ENCODE data around the gene ATG7. TPM values are rescaled to one million over a fixed set of nuclear protein-coding genes. Genes with fewer than 3 reads are reported as not detected.

The ATG7 gene
- polyA plus RNA-seq, 6 donors from 2014 or later = 15.5 to 36.9 (median 18.4) TPM

DNA sequence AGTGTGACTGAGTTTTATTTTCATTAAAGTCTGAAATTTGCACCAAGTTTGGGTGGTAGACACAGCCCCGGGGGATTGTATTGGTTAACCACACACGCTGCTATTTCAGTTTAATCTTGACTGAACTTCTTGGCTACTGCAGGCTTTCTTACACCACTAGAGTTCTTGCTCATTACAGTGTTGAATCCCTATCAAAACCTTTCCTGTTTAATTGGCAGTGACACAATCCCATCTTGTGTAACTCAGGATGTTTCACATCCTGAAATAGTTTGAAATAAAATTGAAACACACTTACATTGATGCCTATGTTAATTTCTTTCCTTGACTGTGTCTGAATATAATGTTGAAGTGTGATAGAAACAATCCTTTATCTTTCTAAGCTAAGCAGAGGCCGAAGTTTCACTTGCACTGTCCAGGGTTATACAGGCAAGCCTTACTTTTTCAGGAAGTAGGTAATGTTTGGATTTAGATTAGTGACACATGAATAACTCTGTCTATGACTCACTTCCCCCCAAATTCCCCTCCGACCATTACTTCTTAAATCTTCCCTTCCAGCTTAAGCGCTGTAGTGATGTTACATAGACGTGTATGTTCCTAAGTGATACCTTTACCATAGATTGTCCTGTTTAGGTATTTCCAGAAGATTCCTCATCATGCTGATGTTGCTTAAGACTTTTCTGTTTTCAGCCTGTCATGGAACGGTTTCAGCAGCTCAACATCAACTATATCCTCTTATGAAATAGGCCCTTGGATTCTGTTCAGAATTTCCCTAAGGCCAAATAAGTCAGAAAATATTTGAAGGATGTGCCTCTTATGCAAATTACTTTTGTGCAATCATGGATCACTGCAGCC lies 16.8 kb downstream of the ATG7 start:
- DNase-seq = peak; percentile 74
- Mint-ChIP-seq H3K4me3 (peak overlapping the region; percentile 65 to 85 (median 76)), H3K27ac (peak overlapping the region; percentile 93 to 99 (median 98)), H3K27me3 (no peaks in the 10 kb centered on the region), H3K36me3 (peaks cover 0 to 6% of the 10 kb centered on the region in 2 donors), H3K9me3 (peaks cover 0 to 2% (median 0%) of the 10 kb centered on the region in 7 donors), H3K4me1 (peaks cover 48 to 59% (median 54%) of the 10 kb centered on the region in 3 donors)
- ATAC-seq (ENCODE audit: low read depth in 2 of 2) = peak; percentile 94

DNA sequence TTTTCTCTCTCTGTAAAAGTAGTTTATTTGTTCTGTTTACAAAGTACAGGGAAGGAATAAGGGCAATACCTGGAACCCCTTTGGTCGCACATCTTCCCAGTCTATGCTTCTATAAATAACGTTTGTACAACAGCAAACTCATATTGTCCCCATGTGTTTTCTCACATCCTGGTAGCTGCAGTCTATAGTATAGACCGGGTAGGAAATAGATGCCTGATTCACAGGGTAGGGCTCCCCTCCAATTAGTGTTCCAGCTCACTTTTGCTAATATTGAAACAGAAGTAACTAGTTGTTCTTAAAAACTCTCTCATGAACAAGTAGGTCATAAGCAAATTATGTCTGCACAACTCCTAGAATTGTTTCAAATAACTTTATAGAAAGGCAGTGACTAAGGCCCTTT lies 17.7 kb downstream of the ATG7 start:
- Mint-ChIP-seq H3K4me1 (peaks cover 48 to 59% (median 54%) of the 10 kb centered on the region in 3 donors), H3K9me3 (peaks cover 0 to 2% (median 0%) of the 10 kb centered on the region in 7 donors), H3K36me3 (peaks cover 0 to 3% of the 10 kb centered on the region in 2 donors), H3K4me3 (peak overlapping the region in 6 of 8 donors; percentile 62 to 85 (median 76)), H3K27ac (peak overlapping the region; percentile 93 to 99 (median 98)), H3K27me3 (no peaks in the 10 kb centered on the region)
- no peak for ATAC-seq (ENCODE audit: low read depth in 2 of 2)
- no peak for DNase-seq

DNA sequence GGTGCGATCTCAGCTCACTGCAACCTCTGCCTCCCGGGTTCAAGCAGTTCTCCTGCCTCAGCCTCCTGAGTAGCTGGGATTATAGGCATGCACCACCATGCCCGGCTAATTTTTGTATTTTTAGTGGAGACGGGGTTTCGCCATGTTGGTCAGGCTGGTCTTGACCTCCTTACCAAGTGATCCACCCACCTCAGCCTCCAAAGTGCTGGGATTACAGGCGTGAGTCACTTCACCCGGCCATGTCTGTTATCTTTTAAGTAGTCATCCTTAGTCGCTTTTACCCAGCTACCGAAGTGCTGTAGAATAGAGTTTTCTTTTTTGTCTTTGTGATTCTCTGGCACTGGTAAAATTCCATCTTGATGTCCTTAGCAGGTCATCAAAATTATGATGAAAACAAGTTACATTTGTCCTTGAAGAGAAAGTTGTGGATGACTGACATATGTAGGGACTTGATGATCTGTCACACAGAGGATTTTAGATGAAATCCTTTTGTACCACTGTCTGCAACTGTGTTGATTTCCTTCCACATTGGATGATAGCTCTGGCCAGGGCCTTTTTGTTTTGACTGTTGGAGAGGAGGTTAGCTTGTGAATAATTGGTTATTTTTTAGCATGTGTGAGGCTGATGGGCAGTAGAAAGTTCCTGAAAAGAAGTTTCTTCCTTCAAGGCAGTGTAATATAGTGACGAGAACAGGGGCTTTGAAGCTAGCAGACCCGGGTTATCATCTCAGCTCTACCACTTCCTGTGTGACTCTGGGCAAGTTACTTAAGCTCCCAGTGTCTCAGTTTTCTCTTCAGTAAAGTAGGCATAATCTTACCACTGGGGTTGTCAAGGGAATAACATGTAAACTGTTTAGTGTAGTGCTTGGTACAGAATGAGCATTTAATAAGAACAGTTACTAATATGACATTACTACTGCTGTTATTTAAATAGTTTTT lies 18.8 kb downstream of the ATG7 start:
- Mint-ChIP-seq H3K36me3 (peaks cover 0 to 3% of the 10 kb centered on the region in 2 donors), H3K4me1 (peaks cover 48 to 56% (median 54%) of the 10 kb centered on the region in 3 donors), H3K27ac (peak overlapping the region; percentile 90 to 99 (median 98)), H3K9me3 (peaks cover 0 to 2% (median 0%) of the 10 kb centered on the region in 7 donors), H3K4me3 (peak overlapping the region in 6 of 8 donors; percentile 44 to 78 (median 68)), H3K27me3 (no peaks in the 10 kb centered on the region)
- ATAC-seq (ENCODE audit: low read depth in 2 of 2) (peak; percentile 18 to 25), DNase-seq (peak; percentile 24)

DNA sequence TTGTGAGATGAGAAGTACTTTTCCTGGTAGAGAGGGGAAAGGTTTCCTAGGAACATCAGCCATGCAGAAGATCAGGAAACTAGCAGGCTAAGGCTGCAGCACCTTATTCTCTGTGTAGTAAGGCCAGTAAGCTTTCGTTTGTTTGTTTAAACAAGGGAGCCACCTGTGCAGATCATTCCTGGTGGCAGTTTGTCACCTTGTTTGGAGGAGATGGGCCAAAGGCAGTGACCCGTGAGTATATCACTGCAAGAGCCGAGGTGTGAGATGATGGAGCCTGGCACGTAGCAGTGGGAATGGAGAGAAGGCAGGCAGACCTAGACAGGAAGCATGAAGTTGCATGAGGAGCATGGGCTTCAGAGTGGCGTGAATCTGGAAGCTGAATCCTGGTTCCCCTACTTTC lies 19.6 kb downstream of the ATG7 start:
- ATAC-seq (ENCODE audit: low read depth in 2 of 2) (no peak), DNase-seq (no peak)
- Mint-ChIP-seq H3K36me3 (no peaks in the 10 kb centered on the region), H3K4me3 (peak overlapping the region in 1 of 8 donors; percentile 58), H3K27me3 (no peaks in the 10 kb centered on the region), H3K27ac (peak overlapping the region; percentile 90 to 99 (median 98)), H3K4me1 (peaks cover 48 to 54% (median 53%) of the 10 kb centered on the region in 3 donors), H3K9me3 (peaks cover 0 to 2% (median 0%) of the 10 kb centered on the region in 7 donors)

DNA sequence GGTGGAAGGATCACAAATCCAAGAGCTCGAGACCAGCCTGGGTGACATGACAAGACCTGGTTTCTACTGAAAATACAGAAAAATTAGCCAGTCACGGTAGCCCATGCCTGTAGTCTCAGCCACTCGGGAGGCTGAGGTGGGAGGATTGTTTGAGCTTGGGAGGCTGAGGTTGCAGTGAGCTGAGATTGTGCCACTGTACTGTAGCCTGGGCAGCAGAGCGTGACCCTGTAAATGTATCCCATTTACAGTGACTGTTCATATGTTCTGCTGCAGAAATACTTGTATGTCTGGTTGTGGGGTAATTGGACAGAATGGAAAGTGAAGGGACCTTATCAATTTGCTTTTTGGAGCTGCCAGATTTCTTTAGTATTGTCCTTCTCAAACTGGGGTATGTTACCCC lies 24.9 kb downstream of the ATG7 start:
- H3K4me3 Mint-ChIP-seq = peak overlapping the region in 1 of 8 donors; percentile 42
- no peaks in the 10 kb centered on the region for H3K9me3 Mint-ChIP-seq
- H3K36me3 Mint-ChIP-seq = peaks cover 19 to 27% of the 10 kb centered on the region in 2 donors
- DNase-seq = no peak
- ATAC-seq (ENCODE audit: low read depth in 2 of 2) = no peak
- peaks cover 0 to 9% (median 2%) of the 10 kb centered on the region in 3 donors for H3K4me1 Mint-ChIP-seq
- H3K27ac Mint-ChIP-seq = peak overlapping the region in 3 of 6 donors; percentile 12 to 80 (median 70)
- H3K27me3 Mint-ChIP-seq = no peaks in the 10 kb centered on the region

DNA sequence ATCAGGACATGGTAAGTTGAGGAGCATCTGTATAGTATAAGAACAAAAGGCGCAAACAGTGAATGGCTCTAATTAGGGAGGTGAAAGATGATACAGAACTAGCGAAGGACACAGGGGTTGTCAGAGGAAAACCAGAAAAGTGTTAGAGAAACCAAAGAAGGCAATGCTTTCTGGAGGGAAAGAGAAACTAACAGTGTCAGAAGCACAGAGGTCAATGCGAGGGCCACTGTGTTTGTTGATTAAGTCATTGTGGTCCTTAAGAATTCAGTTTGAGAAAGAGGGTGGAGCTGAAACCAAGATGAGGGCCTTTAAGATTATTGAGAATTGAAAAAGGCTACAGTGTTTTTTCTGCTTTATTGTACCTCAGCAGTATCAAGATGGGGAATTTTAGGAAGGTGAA lies 28.8 kb downstream of the ATG7 start:
- Mint-ChIP-seq H3K27me3 (no peaks in the 10 kb centered on the region), H3K4me3 (no peak overlapping the region), H3K9me3 (no peaks in the 10 kb centered on the region), H3K27ac (peak overlapping the region in 1 of 6 donors; percentile 3), H3K4me1 (peaks cover 0 to 6% (median 0%) of the 10 kb centered on the region in 3 donors), H3K36me3 (peaks cover 29 to 32% of the 10 kb centered on the region in 2 donors)
- DNase-seq (no peak), ATAC-seq (ENCODE audit: low read depth in 2 of 2) (no peak)

DNA sequence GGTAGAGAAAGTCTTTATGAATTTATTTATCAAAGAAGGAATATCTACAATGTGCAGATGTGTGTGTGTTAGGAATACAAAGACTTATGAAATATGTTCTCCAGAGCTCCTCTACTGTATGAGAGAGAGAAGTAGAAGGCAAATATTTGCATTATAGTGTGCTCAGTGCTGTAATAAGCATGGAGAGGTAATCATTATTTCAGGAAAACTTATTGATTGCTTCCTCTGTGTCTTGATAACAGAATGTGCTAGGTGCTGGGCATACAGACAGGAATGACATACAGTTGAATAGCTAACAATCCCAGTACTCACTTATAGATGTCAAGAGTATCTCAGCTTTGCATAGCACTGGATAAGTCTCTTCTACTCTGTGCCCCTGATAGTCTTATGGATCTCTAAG lies 30.2 kb downstream of the ATG7 start:
- Mint-ChIP-seq H3K27me3 (no peaks in the 10 kb centered on the region), H3K4me3 (no peak overlapping the region), H3K4me1 (peaks cover 0 to 3% (median 0%) of the 10 kb centered on the region in 3 donors), H3K36me3 (peaks cover 32% of the 10 kb centered on the region in 2 donors), H3K9me3 (no peaks in the 10 kb centered on the region), H3K27ac (no peak overlapping the region)
- ATAC-seq (ENCODE audit: low read depth in 2 of 2) = no peak
- no peak for DNase-seq

DNA sequence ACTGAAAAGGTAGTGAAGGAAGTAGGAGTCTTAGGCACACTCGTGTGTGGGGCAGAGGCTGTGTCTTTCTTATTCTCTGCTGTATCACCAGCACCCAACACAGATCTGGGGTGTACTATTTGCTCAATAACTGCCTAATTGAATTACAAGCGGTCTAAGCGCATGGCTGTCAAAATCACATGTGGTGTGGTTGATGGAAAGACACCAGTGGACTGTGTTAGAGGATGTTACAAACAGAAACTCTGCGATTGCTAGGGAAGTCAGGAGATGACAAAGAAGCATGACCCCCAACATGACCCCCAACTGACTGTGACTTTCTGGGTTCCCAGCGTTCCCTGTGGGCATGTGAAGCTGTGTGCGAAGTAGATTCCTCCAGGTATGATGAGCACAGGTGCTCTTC lies 32.0 kb downstream of the ATG7 start:
- Mint-ChIP-seq H3K4me3 (no peak overlapping the region), H3K27me3 (no peaks in the 10 kb centered on the region), H3K4me1 (no peaks in the 10 kb centered on the region), H3K36me3 (peaks cover 33 to 34% of the 10 kb centered on the region in 2 donors), H3K9me3 (no peaks in the 10 kb centered on the region), H3K27ac (no peak overlapping the region)
- DNase-seq (no peak), ATAC-seq (ENCODE audit: low read depth in 2 of 2) (no peak)

DNA sequence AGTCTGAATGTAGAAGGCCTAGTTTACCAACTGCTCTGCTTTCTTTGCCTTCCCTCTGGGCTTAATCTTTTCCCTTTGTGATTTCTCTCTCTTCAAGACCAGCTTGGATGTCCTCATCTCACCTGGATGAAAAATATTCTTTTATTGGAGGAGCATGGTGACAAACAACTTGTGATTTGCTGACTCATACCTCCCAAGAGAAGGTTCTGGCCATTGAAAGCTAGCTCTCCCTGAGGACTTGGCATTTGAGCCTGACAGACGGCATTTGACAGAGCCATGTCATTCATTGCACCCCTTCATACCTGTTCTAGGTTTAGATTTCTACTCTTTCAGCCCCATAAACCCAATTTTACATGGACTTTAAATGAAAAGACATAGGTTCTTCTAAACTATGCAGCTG lies 33.3 kb downstream of the ATG7 start:
- no peak overlapping the region for H3K4me3 Mint-ChIP-seq
- H3K9me3 Mint-ChIP-seq = no peaks in the 10 kb centered on the region
- no peaks in the 10 kb centered on the region for H3K27me3 Mint-ChIP-seq
- no peaks in the 10 kb centered on the region for H3K4me1 Mint-ChIP-seq
- H3K27ac Mint-ChIP-seq = no peak overlapping the region
- H3K36me3 Mint-ChIP-seq = peaks cover 27 to 31% of the 10 kb centered on the region in 2 donors
- ATAC-seq (ENCODE audit: low read depth in 2 of 2) (no peak), DNase-seq (no peak)

DNA sequence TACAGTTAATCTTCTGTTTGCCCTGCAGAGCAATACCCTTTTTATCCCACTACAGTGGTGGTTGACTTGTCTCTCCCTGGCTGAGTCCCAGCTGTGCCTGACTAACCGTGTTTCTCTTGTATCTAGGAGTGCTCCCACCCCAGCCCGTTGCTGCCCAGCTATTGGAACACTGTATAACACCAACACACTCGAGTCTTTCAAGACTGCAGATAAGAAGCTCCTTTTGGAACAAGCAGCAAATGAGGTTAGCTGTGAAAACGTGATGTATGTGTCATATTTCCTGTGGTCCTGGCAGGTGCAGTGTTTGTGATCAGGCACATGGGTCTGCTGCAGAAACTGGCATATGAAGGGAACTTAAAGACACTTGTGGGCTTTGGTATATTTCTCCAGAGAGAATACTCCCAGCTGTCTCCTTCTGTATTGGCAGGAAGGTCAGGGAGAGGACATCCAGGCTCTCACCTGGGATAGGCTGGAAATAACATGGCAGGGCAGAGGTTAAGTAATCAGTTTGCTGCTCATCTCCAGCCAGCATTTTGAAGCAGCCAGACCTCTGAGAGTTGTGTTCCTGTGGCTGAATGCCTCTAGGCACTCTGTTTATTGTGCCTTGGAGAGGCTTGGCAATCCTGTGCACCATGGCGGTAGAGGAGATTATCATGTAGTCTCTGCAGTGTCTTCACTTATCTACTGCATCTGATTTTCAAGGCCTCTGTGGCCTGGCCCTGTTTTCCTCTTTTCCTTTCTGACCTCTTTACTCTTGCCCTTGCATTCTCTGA lies 34.8 kb downstream of the ATG7 start:
- peak overlapping the region in 2 of 6 donors; percentile 22 to 27 for H3K27ac Mint-ChIP-seq
- H3K4me1 Mint-ChIP-seq = no peaks in the 10 kb centered on the region
- H3K36me3 Mint-ChIP-seq = peaks cover 23 to 31% of the 10 kb centered on the region in 2 donors
- H3K9me3 Mint-ChIP-seq = no peaks in the 10 kb centered on the region
- ATAC-seq (ENCODE audit: low read depth in 2 of 2) (no peak), DNase-seq (no peak)
- no peaks in the 10 kb centered on the region for H3K27me3 Mint-ChIP-seq
- peak overlapping the region in 1 of 8 donors; percentile 38 for H3K4me3 Mint-ChIP-seq

DNA sequence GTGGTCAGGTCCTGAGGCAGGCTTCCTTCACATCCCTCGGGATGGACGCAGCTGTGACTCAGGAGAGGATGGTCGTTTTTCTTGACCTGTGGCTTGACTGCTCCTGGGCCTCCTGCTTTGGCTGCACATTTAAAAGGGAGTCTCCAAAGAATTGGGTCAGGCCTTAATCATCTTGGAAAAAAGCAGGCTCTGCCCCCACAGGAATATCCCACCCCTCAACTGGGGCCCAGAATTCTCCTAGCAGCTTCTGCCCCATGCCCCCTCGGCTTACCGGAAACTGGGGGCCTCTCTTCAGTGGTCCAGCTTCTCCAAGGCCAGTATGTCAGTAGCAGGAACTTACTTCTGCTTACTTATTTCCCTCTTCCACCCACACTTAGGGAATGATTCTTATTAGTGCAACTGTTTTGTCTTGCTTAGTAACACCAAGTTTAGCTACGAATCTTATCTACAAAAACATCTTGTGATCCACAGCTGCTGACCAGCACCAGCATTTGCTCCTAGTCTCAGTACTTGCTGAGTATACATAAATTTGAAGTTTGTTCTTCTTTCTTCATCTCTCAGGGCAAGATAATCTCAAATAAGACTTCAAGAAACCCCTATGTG lies 35.7 kb downstream of the ATG7 start:
- peaks cover 19 to 31% of the 10 kb centered on the region in 2 donors for H3K36me3 Mint-ChIP-seq

DNA sequence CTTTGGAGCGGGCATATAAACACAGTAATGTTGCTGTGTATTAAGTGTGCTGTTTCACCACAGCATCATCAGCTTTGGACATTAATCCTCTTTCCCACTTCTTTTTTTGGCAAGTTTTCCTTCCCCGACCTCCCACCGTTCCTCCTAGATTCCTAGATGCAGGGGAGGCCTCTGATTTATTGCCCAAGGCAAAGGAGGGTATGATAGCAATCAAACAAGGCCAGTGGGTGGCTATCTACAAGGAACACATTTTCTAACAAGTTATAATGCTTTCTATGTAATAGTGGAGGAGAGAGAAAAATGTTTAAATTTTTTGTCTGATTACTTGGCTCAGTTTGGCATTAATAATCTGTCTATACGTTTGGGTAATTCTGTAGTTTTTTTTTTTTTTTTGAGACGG lies 38.1 kb downstream of the ATG7 start:
- H3K9me3 Mint-ChIP-seq = no peaks in the 10 kb centered on the region
- ATAC-seq (ENCODE audit: low read depth in 2 of 2) (no peak), DNase-seq (no peak)
- H3K27me3 Mint-ChIP-seq = no peaks in the 10 kb centered on the region
- H3K36me3 Mint-ChIP-seq = peaks cover 25 to 27% of the 10 kb centered on the region in 2 donors
- no peak overlapping the region for H3K27ac Mint-ChIP-seq
- H3K4me1 Mint-ChIP-seq = no peaks in the 10 kb centered on the region
- H3K4me3 Mint-ChIP-seq = no peak overlapping the region

More for the DNA sequence above, 35.7 kb downstream of the ATG7 start:
- peak overlapping the region in 1 of 6 donors; percentile 15 for H3K27ac Mint-ChIP-seq
- DNase-seq (no peak), ATAC-seq (ENCODE audit: low read depth in 2 of 2) (no peak)
- H3K4me3 Mint-ChIP-seq = no peak overlapping the region
- H3K4me1 Mint-ChIP-seq = no peaks in the 10 kb centered on the region
- no peaks in the 10 kb centered on the region for H3K9me3 Mint-ChIP-seq
- H3K27me3 Mint-ChIP-seq = no peaks in the 10 kb centered on the region
